Activated CD4-positive, alpha-beta memory T cell treated with anti-CD3 and anti-CD28 coated beads for 36 hours (primary cell): Measurements from ENCODE around the gene ANKRD66. TPM values are rescaled to one million over a fixed set of nuclear protein-coding genes. Genes with fewer than 3 reads are reported as not detected.
"Not testable (repeated sequence)": the region's sequence is repeated elsewhere in the genome, so short reads cannot be mapped to it uniquely, and the experiment has no call there.

ENCODE experiments used
- CTCF ChIA-PET: fragments of 350-600 bp; sonication (Branson Sonifier 250); formaldehyde crosslinking; loops from one replicate; lab custom pipeline; 2021; ENCODE audit warnings: antibody characterized with exemption, inconsistent platforms; lab: Charles Lee
- POLR2A ChIA-PET: fragments of 350-600 bp; sonication (Branson Sonifier 250); formaldehyde crosslinking; loops from one replicate; lab custom pipeline; 2021; ENCODE audit warnings: antibody characterized with exemption; lab: Charles Lee
- DNase-seq: peaks from one replicate; pipeline ENCODE4 v3.0.0-alpha.2; 2020
- H3K27ac Mint-ChIP-seq: one replicate; pipeline ENCODE4 v1.8.0; 2021; ENCODE audit warnings: mixed read lengths
- H3K27me3 Mint-ChIP-seq: one replicate; pipeline ENCODE4 v1.8.0; 2021; ENCODE audit warnings: mixed read lengths
- H3K36me3 Mint-ChIP-seq: one replicate; pipeline ENCODE4 v1.8.0; 2021; ENCODE audit warnings: mixed read lengths
- H3K4me1 Mint-ChIP-seq: one replicate; pipeline ENCODE4 v1.8.0; 2021; ENCODE audit warnings: low read depth, mixed read lengths
- H3K4me3 Mint-ChIP-seq: one replicate; pipeline ENCODE4 v1.8.0; 2021; ENCODE audit warnings: mild to moderate bottlenecking, mixed read lengths
- H3K9me3 Mint-ChIP-seq: one replicate; pipeline ENCODE4 v1.8.0; 2021; ENCODE audit warnings: mixed read lengths
- intact Hi-C: fragments of 100-400 bp; cut with micrococcal nuclease; formaldehyde crosslinking; loops from one replicate; pipeline ENCODE4 v1.15.1; 2023
- total RNA-seq, 2 experiments: library from RNA; stranded (reverse); gene quantifications; one replicate each; pipeline ENCODE4 v1.2.3, GENCODE V29; 2021

Gene ANKRD66
- total RNA-seq, 2 experiments from 2014 or later, result not detected

DNA sequence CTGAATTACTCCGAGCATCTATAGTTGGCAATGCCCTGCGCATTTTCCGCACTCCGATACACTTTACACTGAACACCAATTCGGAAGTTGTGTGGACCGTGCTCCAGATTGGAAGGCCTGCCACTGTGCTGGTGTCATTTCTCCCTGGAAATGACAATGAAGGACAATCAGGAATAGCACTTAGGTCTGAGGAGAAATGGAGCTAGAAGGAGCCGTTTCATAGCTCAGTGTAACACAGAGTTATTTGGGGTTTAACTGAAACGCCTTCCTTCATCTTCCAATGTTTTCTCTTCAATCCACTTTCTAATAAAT, 11.1 kb upstream of the ANKRD66 start:
- DNase-seq, result no peak
- H3K9me3 Mint-ChIP-seq, result no peaks in the 10 kb centered on the region
- intact Hi-C loops, result no loop called here
- ChIA-PET CTCF (no interaction called here), POLR2A (no interaction called here)
- H3K36me3 Mint-ChIP-seq, result no peaks in the 10 kb centered on the region
- H3K27me3 Mint-ChIP-seq, result peaks cover 47% of the 10 kb centered on the region
- H3K27ac Mint-ChIP-seq, result no peak overlapping the region
- peaks cover 7% of the 10 kb centered on the region for H3K4me1 Mint-ChIP-seq
- H3K4me3 Mint-ChIP-seq, result no peak overlapping the region

DNA sequence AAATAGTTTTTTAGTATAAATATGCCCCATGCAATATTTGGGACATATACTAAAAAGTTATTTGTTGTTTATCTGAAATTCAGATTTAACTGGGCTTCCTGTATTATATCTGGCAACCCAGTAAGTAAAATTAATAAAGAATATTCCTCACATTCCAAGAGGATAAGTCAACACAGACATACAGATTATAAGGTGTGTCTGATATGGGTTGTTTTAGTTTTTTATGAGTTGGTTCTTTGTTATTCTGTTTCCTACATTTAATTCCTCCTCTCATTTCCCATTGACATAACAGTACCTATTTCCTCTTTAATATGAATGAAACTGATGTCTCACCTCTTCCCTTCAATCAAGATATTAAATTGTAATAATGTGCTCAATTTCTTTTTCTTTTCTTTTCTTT, 9.8 kb upstream of the ANKRD66 start:
- POLR2A ChIA-PET, result no interaction called here
- peaks cover 43% of the 10 kb centered on the region for H3K27me3 Mint-ChIP-seq

DNA sequence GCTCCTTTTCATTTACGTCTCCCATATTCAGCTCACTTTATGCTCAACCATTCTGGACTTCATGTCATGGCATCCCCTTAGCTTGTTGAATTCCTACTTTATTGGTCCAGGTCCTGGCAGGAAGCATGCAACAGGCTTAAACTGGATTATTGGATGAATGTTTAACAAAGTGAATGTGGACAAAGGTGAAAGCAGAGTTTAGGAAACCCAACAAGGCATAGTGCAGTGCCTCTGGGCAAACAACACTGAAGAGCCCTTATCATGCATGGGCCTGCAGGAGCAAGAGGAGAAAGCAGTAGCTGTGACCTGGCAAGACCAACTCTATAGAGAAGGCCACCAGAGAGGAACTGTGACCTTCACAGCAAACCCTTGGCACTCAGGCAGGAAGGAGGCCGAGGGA, 5.3 kb upstream of the ANKRD66 start:
- no peaks in the 10 kb centered on the region for H3K36me3 Mint-ChIP-seq
- no peak for DNase-seq
- H3K27ac Mint-ChIP-seq, result no peak overlapping the region
- H3K4me1 Mint-ChIP-seq, result no peaks in the 10 kb centered on the region
- ChIA-PET CTCF (no interaction called here), POLR2A (no interaction called here)
- H3K27me3 Mint-ChIP-seq, result peaks cover 14% of the 10 kb centered on the region
- no peak overlapping the region for H3K4me3 Mint-ChIP-seq
- H3K9me3 Mint-ChIP-seq, result no peaks in the 10 kb centered on the region
- intact Hi-C loops, result no loop called here

More for the DNA sequence above, 9.8 kb upstream of the ANKRD66 start:
- Mint-ChIP-seq H3K4me1 (peaks cover 7% of the 10 kb centered on the region), H3K9me3 (no peaks in the 10 kb centered on the region), H3K36me3 (no peaks in the 10 kb centered on the region), H3K27ac (no peak overlapping the region), H3K4me3 (no peak overlapping the region)
- intact Hi-C loops, result no loop called here
- DNase-seq, result no peak
- CTCF ChIA-PET, result no interaction called here

DNA sequence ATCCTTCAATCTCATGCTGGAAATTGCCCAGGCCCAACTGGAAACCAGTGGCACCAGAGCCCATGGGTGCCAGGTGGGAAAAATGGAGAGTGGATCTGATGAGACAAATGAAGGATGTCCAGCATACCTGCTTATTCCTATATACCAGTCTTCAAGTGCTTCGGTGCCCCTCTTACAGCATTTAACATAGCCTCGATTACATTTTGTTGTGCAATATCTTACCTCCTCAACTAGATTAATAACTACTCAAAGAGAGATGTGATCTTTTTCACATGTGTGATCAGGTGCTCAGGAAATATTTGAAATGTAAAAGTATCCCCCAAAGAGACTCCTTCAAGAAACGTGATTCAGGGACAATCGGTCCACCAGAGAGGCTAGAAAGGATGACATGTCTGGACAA, 4.8 kb upstream of the ANKRD66 start:
- H3K9me3 Mint-ChIP-seq, result no peaks in the 10 kb centered on the region
- ChIA-PET CTCF (no interaction called here), POLR2A (no interaction called here)
- intact Hi-C loops, result no loop called here
- H3K27me3 Mint-ChIP-seq, result peaks cover 12% of the 10 kb centered on the region
- no peaks in the 10 kb centered on the region for H3K4me1 Mint-ChIP-seq
- no peaks in the 10 kb centered on the region for H3K36me3 Mint-ChIP-seq
- no peak overlapping the region for H3K4me3 Mint-ChIP-seq
- no peak for DNase-seq
- no peak overlapping the region for H3K27ac Mint-ChIP-seq

DNA sequence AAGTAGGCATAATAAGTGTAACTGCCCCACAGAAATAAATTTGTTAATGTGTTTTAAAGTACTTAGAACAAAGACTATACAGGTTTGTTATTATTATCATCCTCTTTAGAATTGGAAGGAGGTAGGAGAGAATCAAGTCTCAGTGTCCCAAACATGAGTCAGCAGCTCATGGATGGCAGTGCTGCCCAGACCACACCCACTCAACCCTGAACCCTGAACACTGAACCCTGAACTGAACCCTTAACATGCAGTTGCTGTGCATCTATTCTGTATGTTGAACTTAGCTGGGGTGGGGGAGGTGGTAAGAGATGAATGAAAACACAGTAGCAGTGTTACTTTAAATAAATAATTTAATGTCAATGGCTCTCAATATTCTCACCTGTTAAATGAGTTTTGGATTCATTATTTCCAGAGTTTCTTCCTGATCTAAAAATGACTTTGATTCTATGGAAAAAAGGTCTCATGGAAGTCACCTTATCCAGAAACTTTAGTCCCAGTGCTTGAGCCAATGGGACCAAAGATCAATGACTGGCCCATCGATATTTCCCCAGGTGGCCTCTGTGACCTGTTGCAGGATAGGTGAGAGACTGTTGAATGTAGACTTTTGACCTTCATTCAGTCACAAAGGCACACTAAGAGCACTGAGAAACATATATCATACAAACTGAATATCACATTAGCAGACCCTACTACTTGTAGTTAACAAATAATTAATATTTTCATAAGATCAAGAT, 3.1 kb upstream of the ANKRD66 start:
- ChIA-PET POLR2A (no interaction called here), CTCF (no interaction called here)
- Mint-ChIP-seq H3K27ac (no peak overlapping the region), H3K4me1 (no peaks in the 10 kb centered on the region), H3K4me3 (no peak overlapping the region), H3K9me3 (no peaks in the 10 kb centered on the region), H3K36me3 (no peaks in the 10 kb centered on the region), H3K27me3 (peaks cover 5% of the 10 kb centered on the region)
- no peak for DNase-seq
- intact Hi-C loops, result no loop called here

DNA sequence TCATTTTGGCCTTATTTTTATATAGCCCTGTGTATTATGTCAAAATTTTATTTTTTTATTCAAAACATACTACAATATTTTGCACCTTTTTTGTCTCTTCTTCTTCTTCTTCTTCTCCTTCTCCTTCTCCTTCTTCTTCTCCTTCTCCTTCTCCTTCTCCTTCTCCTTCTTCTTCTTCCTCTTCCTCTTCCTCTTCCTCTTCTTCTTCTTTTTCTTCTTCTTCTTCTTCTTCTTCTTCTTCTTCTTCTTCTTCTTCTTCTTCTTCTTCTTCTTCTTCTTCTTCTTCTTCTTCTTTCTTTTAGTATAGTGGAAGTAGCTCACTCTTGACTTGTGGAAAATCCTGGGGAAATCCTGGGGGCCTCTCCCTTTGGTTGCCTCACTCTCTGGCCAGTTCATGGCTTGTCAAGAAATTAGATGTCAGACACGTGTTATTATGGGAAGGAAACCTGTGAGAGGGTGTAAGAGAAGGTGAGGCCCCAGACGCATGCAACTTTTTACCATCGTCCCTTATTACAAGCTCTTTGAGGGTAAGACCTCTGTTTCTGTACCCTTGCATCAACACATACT, 2.5 kb upstream of the ANKRD66 start:
- H3K27me3 Mint-ChIP-seq, H3K4me3 Mint-ChIP-seq: not testable (repeated sequence)

DNA sequence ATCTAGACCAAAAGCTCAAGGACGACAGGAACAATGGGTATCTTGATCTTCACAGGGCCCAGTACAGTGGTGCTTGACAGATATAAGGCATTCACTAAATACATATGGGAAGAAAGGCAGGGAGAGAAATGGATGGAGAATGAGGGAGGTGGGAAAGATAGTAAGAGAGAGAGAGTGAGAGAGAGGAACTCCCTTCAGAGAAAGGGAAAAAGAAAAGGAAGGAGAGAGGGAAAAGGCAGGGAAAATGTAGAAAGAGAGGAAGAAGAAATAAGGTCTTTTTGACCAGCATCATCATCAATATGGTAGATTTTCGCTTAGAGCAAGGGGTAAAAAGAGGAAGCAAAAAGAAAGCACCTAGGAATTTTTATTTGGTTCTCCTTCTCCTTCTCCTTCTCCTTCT, 760 bp upstream of the ANKRD66 start:
- Mint-ChIP-seq H3K27ac (no peak overlapping the region), H3K9me3 (no peaks in the 10 kb centered on the region), H3K4me1 (no peaks in the 10 kb centered on the region), H3K36me3 (no peaks in the 10 kb centered on the region), H3K27me3 (peaks cover 5% of the 10 kb centered on the region), H3K4me3 (no peak overlapping the region)
- no peak for DNase-seq
- intact Hi-C loops, result no loop called here
- ChIA-PET POLR2A (no interaction called here), CTCF (no interaction called here)

More for the DNA sequence above, 2.5 kb upstream of the ANKRD66 start:
- H3K4me1 Mint-ChIP-seq, POLR2A ChIA-PET, intact Hi-C loops, H3K36me3 Mint-ChIP-seq, CTCF ChIA-PET, H3K27ac Mint-ChIP-seq, H3K9me3 Mint-ChIP-seq, DNase-seq: not testable (repeated sequence)

DNA sequence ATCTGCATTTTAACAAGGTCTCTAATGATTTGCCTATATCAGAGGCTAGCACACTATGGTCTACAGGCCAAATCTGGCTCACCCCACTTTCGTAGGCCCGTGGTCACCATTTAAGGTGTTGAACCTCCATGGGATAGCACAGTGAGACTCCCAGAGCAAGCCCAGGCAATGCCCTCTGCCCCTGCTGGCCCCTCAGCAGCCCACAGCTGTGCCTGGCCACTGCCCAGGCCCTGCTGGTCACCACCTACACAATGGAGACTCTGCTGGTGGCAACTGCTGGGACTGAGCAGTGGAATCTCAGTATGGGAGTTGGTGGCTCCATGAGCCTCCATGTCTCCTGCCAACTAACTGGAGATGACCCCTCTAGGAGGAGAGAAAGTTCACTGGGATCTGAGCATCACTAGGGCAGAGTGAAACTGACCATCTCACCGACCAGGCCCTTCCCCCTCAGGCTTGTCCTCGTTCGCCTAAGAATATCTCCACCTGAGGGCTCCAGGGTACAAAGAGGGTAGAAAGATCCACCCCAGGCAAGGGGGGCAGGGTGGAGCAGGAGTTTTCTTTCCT, 2.3 kb downstream of the ANKRD66 start:
- Mint-ChIP-seq H3K4me1 (no peaks in the 10 kb centered on the region), H3K27ac (no peak overlapping the region), H3K36me3 (no peaks in the 10 kb centered on the region), H3K9me3 (no peaks in the 10 kb centered on the region), H3K27me3 (peaks cover 7% of the 10 kb centered on the region), H3K4me3 (no peak overlapping the region)
- ChIA-PET CTCF (no interaction called here), POLR2A (no interaction called here)
- intact Hi-C loops, result no loop called here
- DNase-seq, result no peak

DNA sequence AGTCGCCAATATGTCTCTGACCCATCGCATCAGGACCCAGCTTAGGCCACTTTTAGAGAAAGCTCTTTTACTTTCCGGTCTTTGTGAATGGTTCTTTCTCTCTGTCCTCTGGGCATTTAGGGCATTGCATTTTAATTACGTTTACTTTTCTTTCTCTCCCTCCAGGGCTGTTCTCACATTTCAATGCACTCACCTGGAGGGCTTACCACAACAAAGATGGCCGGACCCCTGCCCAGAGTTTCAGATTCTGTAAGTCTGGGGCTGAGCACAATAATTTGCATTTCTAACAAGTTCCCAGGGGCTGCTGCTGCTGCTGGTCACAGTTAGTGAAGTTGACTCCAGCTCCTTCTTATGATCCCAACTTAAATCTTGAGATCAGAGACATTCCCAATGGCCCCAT, 3.0 kb downstream of the ANKRD66 start:
- intact Hi-C loops, result no loop called here
- peaks cover 5% of the 10 kb centered on the region for H3K27me3 Mint-ChIP-seq
- no peaks in the 10 kb centered on the region for H3K4me1 Mint-ChIP-seq
- DNase-seq, result no peak
- CTCF ChIA-PET, result no interaction called here
- no peaks in the 10 kb centered on the region for H3K36me3 Mint-ChIP-seq
- POLR2A ChIA-PET, result no interaction called here
- H3K4me3 Mint-ChIP-seq, result no peak overlapping the region
- no peaks in the 10 kb centered on the region for H3K9me3 Mint-ChIP-seq
- H3K27ac Mint-ChIP-seq, result no peak overlapping the region

DNA sequence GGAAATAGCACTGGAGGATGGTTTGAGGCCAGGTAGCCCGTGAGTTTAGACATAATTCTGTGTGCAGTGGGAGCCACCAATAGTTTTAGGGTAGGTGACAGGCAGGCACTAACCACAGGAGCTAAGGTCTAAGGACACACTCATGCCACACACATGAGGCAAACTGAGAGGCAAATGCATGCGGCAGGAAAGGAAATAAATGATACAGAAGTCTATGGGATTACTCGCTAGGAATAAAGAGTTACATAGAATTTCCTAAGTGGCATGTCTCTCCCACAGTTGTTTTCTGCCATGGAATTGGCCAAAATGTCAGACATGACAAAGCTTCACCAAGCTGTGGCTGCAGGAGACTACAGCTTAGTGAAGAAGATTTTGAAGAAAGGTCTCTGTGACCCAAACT, 4.9 kb downstream of the ANKRD66 start:
- intact Hi-C loops, result no loop called here
- no peaks in the 10 kb centered on the region for H3K9me3 Mint-ChIP-seq
- ChIA-PET POLR2A (no interaction called here), CTCF (no interaction called here)
- no peaks in the 10 kb centered on the region for H3K4me1 Mint-ChIP-seq
- H3K27me3 Mint-ChIP-seq, result peaks cover 1% of the 10 kb centered on the region
- H3K27ac Mint-ChIP-seq, result no peak overlapping the region
- no peak overlapping the region for H3K4me3 Mint-ChIP-seq
- no peaks in the 10 kb centered on the region for H3K36me3 Mint-ChIP-seq
- no peak for DNase-seq

DNA sequence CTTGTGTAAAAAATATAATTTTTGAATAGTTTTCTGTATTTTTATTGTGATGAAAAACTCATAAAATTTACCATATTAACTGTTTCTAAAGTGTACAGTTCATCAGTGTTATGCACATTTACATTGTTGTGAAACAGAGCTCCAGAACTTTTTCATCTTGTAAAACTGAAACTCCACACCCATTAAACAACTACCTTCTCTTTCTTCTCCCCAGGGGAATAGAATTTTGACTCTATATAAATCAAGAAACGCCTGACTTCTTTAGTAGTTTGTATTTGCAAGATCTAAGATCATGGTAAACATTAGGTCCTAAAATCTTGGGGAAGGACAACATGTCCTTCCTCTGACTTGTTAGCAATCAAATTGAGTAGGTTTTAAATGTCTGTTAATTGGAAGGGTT, 9.1 kb downstream of the ANKRD66 start:
- intact Hi-C loops, result no loop called here
- Mint-ChIP-seq H3K27ac (no peak overlapping the region), H3K27me3 (peaks cover 1% of the 10 kb centered on the region), H3K4me1 (no peaks in the 10 kb centered on the region), H3K4me3 (no peak overlapping the region), H3K9me3 (no peaks in the 10 kb centered on the region), H3K36me3 (no peaks in the 10 kb centered on the region)
- ChIA-PET POLR2A (no interaction called here), CTCF (no interaction called here)
- no peak for DNase-seq

DNA sequence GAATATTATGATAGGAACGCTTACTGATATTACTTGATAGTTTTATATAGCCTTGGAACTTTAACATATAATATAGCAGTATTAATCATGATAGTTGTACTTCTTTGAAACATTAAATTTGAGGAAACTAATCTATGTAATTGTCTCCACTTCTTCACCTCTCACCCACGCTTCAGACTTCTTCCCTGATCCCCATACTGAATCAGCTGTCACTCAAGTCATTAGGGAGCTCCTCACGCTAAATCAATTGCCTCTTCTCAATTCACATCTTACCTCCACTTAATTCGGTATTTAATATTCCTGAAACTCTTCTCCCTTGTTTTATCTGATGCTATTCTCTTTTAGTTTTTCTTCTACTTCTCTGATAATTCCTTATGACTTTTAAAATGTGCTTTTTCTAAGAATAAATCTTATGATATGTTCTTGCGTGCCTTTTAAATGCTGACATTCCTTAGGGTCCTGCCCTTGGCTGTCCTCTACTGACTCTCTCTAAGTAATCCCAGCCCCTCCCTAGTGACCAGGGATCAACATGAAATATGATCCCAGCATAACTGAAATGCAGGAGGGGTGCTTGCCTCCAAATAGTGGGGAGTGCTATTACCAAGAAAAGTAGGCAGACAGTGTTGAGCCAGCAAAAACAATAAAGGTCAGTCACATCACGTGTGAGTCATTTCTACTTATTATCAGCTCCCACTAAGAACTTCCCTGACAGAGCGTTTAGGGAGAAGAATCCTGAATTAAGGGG, 9.9 kb downstream of the ANKRD66 start:
- Mint-ChIP-seq H3K4me3 (no peak overlapping the region), H3K9me3 (no peaks in the 10 kb centered on the region), H3K36me3 (no peaks in the 10 kb centered on the region), H3K27me3 (peaks cover 1% of the 10 kb centered on the region), H3K27ac (no peak overlapping the region), H3K4me1 (no peaks in the 10 kb centered on the region)
- no peak for DNase-seq
- ChIA-PET CTCF (no interaction called here), POLR2A (no interaction called here)
- intact Hi-C loops, result no loop called here
